ENCODE results near the gene BCL2L14. TPM values are rescaled to one million over a fixed set of nuclear protein-coding genes. Genes with fewer than 3 reads are reported as not detected.
"Not testable (repeated sequence)": the region's sequence is repeated elsewhere in the genome, so short reads cannot be mapped to it uniquely, and the experiment has no call there.

The BCL2L14 gene
- polyA plus RNA-seq, 3 donors, result 0.40 to 0.75 (median 0.67) TPM

GRCh38 chr12:12138203-12139154, 67.7 kb downstream of the BCL2L14 start:
- DNase-seq (ENCODE audit: extremely low read depth in 1 of 11, low read depth in 9 of 11, low spot score in 4 of 11), result no peak

GRCh38 chr12:12141000-12141399, 70.3 kb downstream of the BCL2L14 start:
- no peak for DNase-seq (ENCODE audit: extremely low read depth in 1 of 11, low read depth in 9 of 11, low spot score in 4 of 11)

GRCh38 chr12:12144531-12144930, 73.8 kb downstream of the BCL2L14 start:
- not testable (repeated sequence) for DNase-seq (ENCODE audit: extremely low read depth in 1 of 11, low read depth in 9 of 11, low spot score in 4 of 11)

GRCh38 chr12:12147111-12147510, 76.4 kb downstream of the BCL2L14 start:
- DNase-seq (ENCODE audit: extremely low read depth in 1 of 11, low read depth in 9 of 11, low spot score in 4 of 11), result no peak

Other genes starting within 250 kb of the BCL2L14 start
- gene LRP6, start 196.1 kb downstream of the BCL2L14 start, polyA plus RNA-seq (ENCODE audit: insufficient read length in 3 of 3), result 10 to 100 TPM; 62.2 to 65.4 (median 64.8) TPM